Stomach smooth muscle (tissue), 2 donors: Measurements from ENCODE around the gene SCAMP4.

Experiments used
- H3K27ac ChIP-seq: one replicate; pipeline ENCODE4 v1.7.0; 2013; ENCODE audit warnings: mild to moderate bottlenecking, low read length, inconsistent platforms
- H3K27me3 ChIP-seq, 2 donors: one replicate each; pipeline ENCODE4 v1.7.0; 2013; ENCODE audit warnings: low read length in 2 of 2; ENCODE audit not compliant: insufficient read depth in 2 of 2, control insufficient read depth in 1 of 2
- H3K36me3 ChIP-seq, 2 donors: one replicate each; pipeline ENCODE4 v1.7.0; 2013; ENCODE audit warnings: low read length in 2 of 2; ENCODE audit not compliant: control insufficient read depth in 2 of 2, insufficient read depth in 2 of 2
- H3K4me1 ChIP-seq: one replicate; pipeline ENCODE4 v1.7.0; 2013; ENCODE audit warnings: low read length; ENCODE audit not compliant: control insufficient read depth, insufficient read depth
- H3K4me3 ChIP-seq, 2 donors: one replicate each; pipeline ENCODE4 v1.7.0; 2013; ENCODE audit warnings: low read length in 2 of 2
- H3K9ac ChIP-seq, 2 donors: one replicate each; pipeline ENCODE4 v1.7.0; 2013; ENCODE audit warnings: low read length in 2 of 2, mild to moderate bottlenecking in 1 of 2
- H3K9me3 ChIP-seq, 2 donors: one replicate each; pipeline ENCODE4 v1.7.0; 2013; ENCODE audit warnings: low read length in 2 of 2; ENCODE audit not compliant: control insufficient read depth in 2 of 2
- donor health status: healthy.
- donor health status: Pancreatic carcinoma.

SCAMP4 gene, protein sequence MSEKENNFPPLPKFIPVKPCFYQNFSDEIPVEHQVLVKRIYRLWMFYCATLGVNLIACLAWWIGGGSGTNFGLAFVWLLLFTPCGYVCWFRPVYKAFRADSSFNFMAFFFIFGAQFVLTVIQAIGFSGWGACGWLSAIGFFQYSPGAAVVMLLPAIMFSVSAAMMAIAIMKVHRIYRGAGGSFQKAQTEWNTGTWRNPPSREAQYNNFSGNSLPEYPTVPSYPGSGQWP

DNA sequence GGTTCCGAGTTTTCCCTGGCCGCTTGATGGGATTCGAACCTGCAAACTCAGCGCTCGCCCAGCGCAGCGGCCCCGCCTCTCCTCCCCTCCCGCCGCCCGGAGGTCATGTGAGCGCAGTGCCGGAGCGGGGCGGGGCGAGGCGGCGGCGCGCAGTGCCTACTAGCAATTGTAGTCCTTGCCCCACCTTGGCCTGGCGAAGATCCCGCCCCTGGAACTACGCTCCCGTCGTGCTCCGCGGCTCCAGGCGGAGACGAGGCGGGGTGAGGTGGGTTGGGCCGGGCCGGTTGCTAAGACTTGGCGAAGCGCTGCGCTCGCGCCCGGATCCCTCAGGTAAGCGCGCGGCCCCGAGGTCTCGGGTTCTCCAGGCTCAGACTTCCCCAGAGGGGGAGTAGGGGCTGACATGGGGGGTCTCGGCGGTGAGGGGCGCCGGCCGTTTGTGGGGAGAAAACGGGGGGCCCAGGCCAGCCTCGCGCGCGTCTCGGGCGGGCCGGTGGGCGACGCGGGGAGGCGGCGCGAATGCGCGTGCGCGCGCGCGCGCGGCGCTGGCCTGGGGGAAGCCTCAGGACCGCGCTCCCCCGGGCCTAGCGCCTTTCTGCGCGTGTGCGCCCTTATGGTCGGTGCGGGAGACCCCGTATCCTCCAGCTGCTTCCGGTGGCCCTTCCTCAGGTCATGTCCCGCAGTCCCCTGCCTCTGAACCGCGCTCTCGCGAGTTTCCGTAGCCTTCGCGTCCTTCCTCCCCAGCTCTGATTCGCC lies at the start of gene SCAMP4, which contains the start of gene ADAT3:
Gene SCAMP4, plus strand, starts transcription at position 290 of the 753 bp plus-strand sequence. CDS start 9,621 bp downstream, outside the sequence.
Gene ADAT3, plus strand, starts transcription at position 290 of the 753 bp plus-strand sequence. CDS start 6,649 bp downstream, outside the sequence.
- Histone ChIP-seq H3K9ac (peak within 1 kb of the TSS; percentile 75 to 78), H3K36me3 (no peaks in the 10 kb centered on the region), H3K27ac (peak within 1 kb of the TSS; percentile 55), H3K9me3 (no peaks in the 10 kb centered on the region), H3K4me3 (peak within 1 kb of the TSS; percentile 80 to 89), H3K4me1 (peaks cover 17% of the 10 kb centered on the region), H3K27me3 (no peaks in the 10 kb centered on the region)

DNA sequence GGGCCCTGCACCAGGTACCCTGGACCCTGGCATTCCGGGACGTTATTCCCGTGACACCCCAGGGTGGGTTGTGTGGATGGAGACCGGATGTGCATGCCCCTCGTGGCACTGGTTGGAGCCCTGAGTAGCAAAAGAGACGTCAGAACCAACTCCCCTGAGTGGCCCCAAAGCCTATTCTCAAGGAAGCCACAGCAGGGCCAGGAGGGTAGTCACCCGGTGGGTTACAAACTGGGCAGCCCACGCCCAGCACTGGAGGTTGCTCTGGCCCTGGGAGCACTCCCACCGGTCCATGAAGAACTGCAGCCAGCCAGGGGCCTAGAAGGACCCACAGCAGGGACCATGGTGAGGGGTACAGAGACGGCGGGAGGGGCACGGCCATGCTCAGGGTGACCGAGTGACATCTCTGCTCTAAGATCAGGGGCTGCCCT lies 49.4 kb upstream of the SCAMP4 start:
- Histone ChIP-seq H3K36me3 (no peaks in the 10 kb centered on the region), H3K27ac (peak overlapping the region; percentile 53), H3K4me1 (peaks cover 51% of the 10 kb centered on the region), H3K4me3 (peak overlapping the region; percentile 31 to 55), H3K27me3 (peaks cover 12 to 34% of the 10 kb centered on the region in 2 donors), H3K9ac (peak overlapping the region; percentile 41 to 51), H3K9me3 (no peaks in the 10 kb centered on the region)

DNA sequence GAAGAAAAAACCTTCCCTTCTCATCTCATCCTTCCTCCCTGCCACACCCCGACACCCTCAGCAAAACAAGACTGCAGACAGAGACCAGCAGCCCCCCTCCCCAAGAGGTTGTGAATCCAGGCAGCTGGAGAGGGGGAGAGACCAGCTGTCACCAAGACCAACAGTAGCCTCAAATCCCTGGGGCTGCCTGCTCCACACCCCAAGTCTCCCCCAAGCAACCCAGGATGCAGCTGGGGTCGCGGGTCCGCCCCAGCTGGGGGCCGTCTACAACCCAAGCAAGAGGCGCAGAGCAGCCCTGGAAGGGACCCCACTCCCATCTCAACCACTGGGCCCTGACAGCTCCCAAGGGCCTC lies 48.9 kb upstream of the SCAMP4 start:
- peak overlapping the region; percentile 17 to 55 for H3K4me3 ChIP-seq
- H3K36me3 ChIP-seq = no peaks in the 10 kb centered on the region
- H3K27me3 ChIP-seq = peaks cover 11 to 39% of the 10 kb centered on the region in 2 donors
- H3K4me1 ChIP-seq = peaks cover 54% of the 10 kb centered on the region
- H3K9me3 ChIP-seq = no peaks in the 10 kb centered on the region
- peak overlapping the region; percentile 53 for H3K27ac ChIP-seq
- peak overlapping the region; percentile 29 to 41 for H3K9ac ChIP-seq

DNA sequence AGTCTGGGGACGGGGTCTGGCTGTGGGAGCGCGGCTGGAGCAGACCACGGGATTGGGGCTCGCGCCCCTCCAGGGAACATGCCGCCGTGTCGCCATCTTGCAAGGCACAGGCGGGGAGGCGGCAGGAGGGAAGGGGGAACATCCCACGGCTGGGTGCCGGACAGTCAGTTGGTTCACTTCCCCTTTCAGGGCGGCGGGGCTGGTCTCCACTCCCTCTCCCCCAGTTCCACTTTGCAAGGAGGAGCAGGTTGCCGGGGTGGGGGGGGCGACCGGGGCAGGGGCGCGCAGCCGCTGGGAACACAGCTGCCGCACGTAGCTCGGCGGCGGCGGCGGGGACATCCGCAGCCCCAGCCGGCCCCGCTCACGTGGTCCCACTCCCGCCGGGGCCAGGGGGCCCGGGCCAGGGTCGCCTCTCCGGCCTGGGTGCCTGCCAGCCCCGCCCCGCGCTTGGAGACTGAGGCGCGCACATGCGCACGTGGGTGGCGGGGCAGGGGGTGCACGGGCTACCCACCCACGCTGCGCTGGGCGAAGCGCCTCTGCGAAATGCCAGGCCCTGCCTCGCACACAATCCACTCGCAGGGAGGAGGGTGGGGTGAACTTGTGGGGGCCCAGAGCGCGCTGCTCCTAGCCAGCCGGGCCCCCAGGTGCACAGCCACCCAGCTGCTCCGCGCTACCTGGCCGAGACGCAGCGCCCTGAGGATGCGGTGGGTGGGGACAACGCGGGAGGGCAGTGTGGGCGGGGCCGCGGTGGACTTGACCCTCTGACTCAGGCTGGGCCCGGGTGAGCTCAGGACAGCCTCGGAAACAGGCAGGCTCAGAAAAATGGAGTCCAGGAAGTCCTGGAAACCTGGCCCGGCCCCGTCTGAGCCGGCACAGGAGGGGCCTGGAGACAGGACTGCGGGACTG lies 48.2 kb upstream of the SCAMP4 start:
- no peaks in the 10 kb centered on the region for H3K9me3 ChIP-seq
- H3K4me3 ChIP-seq = peak overlapping the region; percentile 17 to 64
- H3K9ac ChIP-seq = peak overlapping the region; percentile 29 to 41
- H3K27me3 ChIP-seq = peaks cover 9 to 38% of the 10 kb centered on the region in 2 donors
- peak overlapping the region; percentile 53 for H3K27ac ChIP-seq
- no peaks in the 10 kb centered on the region for H3K36me3 ChIP-seq
- H3K4me1 ChIP-seq = peaks cover 55% of the 10 kb centered on the region

DNA sequence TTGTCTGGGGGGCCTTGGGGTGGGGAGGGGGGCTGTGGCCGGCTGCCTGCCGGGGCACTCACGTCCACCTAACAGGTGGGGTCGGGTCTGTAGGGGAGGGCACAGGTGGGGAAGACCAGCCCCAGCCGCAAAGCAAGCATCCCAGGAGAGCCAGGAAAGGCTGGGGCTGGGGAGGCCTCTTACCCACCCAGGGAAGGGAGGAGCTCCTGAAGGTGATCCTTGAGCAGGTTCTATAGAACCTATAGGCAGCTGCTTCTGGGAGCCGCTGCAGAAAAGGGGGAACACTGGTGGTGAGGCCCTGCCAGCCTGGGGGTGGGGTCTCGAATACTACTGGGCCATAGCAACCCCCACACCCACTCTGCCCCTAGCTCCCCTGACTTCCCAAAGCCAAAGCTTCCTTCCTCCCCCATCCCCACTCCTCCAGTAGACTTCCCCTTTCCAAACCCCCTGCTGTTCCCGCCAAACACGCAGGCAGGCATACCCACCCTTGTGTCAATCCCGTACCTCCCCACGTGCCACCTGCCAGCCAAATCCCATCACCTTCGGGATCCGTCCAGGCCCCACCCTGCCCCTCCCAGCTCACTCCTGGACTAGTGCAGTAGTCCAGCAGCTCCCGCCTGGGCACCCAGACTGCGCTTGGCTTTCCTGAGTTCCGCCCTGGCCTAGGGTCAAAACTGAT lies 47.4 kb upstream of the SCAMP4 start:
- Histone ChIP-seq H3K36me3 (no peaks in the 10 kb centered on the region), H3K9me3 (no peaks in the 10 kb centered on the region), H3K27me3 (peaks cover 7 to 34% of the 10 kb centered on the region in 2 donors), H3K27ac (peak overlapping the region; percentile 41), H3K4me3 (no peak overlapping the region), H3K9ac (peak overlapping the region in 1 of 2 donors; percentile 15), H3K4me1 (peaks cover 59% of the 10 kb centered on the region)

DNA sequence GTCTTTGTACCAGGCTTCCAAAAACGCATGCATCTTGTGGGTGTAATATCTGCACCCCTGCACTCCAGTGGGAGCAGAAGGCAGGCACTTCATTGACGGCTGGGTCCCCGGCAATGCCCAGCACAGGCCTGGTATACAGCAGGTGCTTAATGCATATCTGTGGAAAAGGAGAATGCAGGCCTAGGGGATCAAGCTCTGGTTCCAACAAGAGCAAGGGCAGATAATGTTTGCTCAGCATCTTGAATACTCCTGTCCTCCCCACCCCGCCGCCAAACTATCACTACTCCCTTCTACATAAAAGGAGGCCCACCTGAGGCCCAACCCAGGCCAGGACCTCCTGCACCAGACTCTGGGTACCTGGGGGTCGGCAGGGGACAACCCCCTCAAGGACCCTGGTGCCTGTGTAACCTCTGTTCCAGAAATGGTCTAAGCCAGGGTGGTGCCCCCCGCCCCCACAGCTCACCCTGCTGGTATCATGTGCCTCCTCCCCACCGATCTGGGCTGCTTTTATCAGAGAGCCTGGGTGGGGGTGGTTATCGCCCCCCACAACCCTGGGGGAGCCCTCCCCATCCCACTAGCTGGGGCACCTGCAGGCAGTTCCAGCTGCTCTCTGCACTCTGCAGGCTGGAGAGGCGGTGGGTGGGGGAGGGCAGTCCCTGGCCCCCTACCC lies 46.7 kb upstream of the SCAMP4 start:
- Histone ChIP-seq H3K4me1 (peaks cover 57% of the 10 kb centered on the region), H3K4me3 (no peak overlapping the region), H3K9ac (no peak overlapping the region), H3K27ac (no peak overlapping the region), H3K27me3 (peaks cover 7 to 34% of the 10 kb centered on the region in 2 donors), H3K36me3 (no peaks in the 10 kb centered on the region), H3K9me3 (no peaks in the 10 kb centered on the region)

DNA sequence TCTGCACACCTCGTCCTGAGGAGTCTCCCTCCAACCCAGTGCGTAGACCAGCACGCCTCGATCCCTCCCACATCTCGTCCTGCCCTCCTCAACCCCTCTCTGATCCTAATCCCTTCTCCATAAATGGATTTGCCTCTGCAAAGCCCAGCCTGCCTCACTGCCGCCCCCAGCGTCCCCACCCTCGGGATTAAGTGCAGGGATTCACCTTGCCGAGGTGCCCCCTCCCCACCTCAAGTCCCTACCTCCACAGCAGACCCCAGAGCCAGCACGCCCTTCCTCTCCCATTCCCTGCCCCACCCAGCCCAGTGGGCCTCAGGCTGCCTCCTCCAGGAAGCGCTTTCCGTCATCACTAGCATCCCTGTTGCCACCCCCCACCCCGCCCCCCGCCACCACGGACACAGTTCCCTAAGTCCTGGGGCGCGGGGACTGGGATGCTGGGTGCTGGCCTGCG lies 45.8 kb upstream of the SCAMP4 start:
- H3K36me3 ChIP-seq = no peaks in the 10 kb centered on the region
- no peak overlapping the region for H3K27ac ChIP-seq
- H3K9me3 ChIP-seq = no peaks in the 10 kb centered on the region
- H3K9ac ChIP-seq = no peak overlapping the region
- H3K27me3 ChIP-seq = peaks cover 7 to 34% of the 10 kb centered on the region in 2 donors
- no peak overlapping the region for H3K4me3 ChIP-seq
- peaks cover 59% of the 10 kb centered on the region for H3K4me1 ChIP-seq

DNA sequence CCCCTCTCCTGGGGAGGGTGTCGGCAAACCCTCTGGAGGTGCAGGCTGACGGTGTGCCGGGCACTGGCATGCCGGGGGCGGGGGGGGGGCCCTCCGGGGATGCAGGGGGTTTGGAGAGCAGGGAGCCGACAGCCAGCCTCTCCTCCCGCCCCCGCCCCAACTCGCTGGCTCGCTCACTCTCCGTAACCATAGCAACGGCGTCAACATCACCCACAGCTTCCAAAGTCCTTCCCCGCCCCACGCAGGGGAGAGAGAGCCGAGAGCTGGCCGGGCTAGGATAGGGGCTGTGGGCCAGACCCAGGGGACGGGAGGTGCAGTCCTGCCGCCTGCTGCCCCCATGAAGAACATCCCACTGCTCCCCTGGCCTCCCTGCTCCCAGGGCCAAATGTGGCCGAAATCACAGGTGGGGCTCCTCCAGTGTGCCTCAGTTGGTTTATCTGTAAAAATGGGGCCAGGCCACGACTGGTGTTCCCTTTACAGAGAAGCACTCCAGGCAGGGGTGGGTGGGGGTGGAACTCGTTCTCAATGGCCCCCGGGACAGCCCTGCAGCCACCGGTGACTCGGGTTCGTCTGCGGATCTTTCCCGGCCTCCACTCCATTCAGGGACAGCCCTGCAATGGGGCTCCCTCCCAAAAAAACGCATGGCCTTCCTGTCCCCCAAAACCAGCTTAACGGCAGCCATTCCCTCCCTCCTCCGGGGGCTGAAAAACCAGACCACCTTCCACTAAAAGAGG lies 45.0 kb upstream of the SCAMP4 start:
- H3K27me3 ChIP-seq = peaks cover 7 to 34% of the 10 kb centered on the region in 2 donors
- H3K27ac ChIP-seq = no peak overlapping the region
- H3K9me3 ChIP-seq = no peaks in the 10 kb centered on the region
- peaks cover 63% of the 10 kb centered on the region for H3K4me1 ChIP-seq
- H3K36me3 ChIP-seq = no peaks in the 10 kb centered on the region
- H3K4me3 ChIP-seq = peak overlapping the region in 1 of 2 donors; percentile 35
- H3K9ac ChIP-seq = no peak overlapping the region

DNA sequence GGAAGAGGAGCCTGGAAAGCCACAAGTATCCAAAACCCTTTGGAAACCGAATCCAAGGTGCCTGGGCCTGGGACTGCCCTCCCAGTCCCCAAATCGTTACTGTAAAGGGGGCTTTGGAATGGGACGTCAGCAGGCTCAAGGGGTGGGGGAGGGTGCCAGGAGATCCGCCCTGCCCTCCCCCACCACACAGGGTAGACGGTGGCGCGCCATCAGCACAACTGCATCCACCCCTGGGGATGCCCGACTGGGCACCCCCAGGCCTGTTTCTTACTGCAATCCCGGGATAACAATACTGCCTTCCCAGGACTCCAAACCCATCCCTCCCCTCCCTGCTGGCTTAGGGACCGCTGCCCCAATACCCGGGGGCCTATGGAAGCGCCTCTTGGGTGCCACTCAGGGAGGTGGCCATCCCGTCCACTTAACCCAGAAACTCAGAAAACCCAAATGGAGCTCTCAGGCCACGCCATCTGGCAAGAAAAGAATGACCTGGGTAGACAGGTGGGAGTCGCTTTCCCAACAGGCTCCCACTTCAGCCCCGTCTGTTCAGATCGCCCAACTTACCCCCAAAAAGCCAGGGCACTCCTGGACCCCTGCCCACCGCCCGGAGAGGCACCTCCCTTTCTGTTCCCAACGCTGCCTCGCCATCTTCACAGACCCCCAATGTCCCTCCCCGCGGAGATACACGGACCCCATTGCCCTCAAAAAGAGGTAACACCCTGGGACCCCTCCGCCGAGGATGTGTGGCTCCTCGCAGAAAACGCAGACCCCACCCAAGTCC lies 44.2 kb upstream of the SCAMP4 start:
- peaks cover 57% of the 10 kb centered on the region for H3K4me1 ChIP-seq

More for the DNA sequence above, 44.2 kb upstream of the SCAMP4 start:
- no peaks in the 10 kb centered on the region for H3K9me3 ChIP-seq
- H3K9ac ChIP-seq = no peak overlapping the region
- no peaks in the 10 kb centered on the region for H3K36me3 ChIP-seq
- peak overlapping the region in 1 of 2 donors; percentile 3 for H3K4me3 ChIP-seq
- no peak overlapping the region for H3K27ac ChIP-seq
- H3K27me3 ChIP-seq = peaks cover 5 to 31% of the 10 kb centered on the region in 2 donors
